HG02973 (cell line): ENCODE data around the gene DPP6.

Experiments used
- ATAC-seq: cut with Tn5 transposase; IDR thresholded peaks from one replicate; pipeline ENCODE4 v1.9.1; 2021; ENCODE audit warnings: moderate library complexity; ENCODE audit not compliant: unreplicated experiment

Gene DPP6

GRCh38 chr7:154581251-154581890, 529.2 kb downstream of the DPP6 start:
- ATAC-seq, result no peak

GRCh38 chr7:154583454-154583853, 531.3 kb downstream of the DPP6 start:
- ATAC-seq, result no peak

GRCh38 chr7:154584352-154585252, 532.4 kb downstream of the DPP6 start:
- no peak for ATAC-seq

GRCh38 chr7:154587792-154588191, 535.6 kb downstream of the DPP6 start:
- ATAC-seq, result no peak

GRCh38 chr7:154591544-154591943, 539.3 kb downstream of the DPP6 start:
- ATAC-seq, result no peak

- ATAC-seq, result no peak
Measured at GRCh38 chr7:154592388-154592787, 540.2 kb downstream of the DPP6 start.

- ATAC-seq, result no peak
Measured at GRCh38 chr7:154598396-154598795, 546.2 kb downstream of the DPP6 start.

- ATAC-seq, result no peak
Measured at GRCh38 chr7:154598864-154599263, 546.7 kb downstream of the DPP6 start.

- no peak for ATAC-seq
Measured at GRCh38 chr7:154610903-154611302, 558.7 kb downstream of the DPP6 start.

- ATAC-seq, result no peak
Measured at GRCh38 chr7:154613811-154614210, 561.6 kb downstream of the DPP6 start.

- no peak for ATAC-seq
Measured at GRCh38 chr7:154620141-154620755, 568.0 kb downstream of the DPP6 start.

GRCh38 chr7:154623399-154623798, 571.2 kb downstream of the DPP6 start:
- ATAC-seq, result no peak

GRCh38 chr7:154627646-154628290, 575.6 kb downstream of the DPP6 start:
- ATAC-seq, result no peak

GRCh38 chr7:154628556-154628955, 576.4 kb downstream of the DPP6 start:
- ATAC-seq, result no peak

- ATAC-seq, result no peak
Measured at GRCh38 chr7:154631162-154631561, 579.0 kb downstream of the DPP6 start.

- no peak for ATAC-seq
Measured at GRCh38 chr7:154633641-154634040, 581.4 kb downstream of the DPP6 start.

- no peak for ATAC-seq
Measured at GRCh38 chr7:154638286-154638685, 586.1 kb downstream of the DPP6 start.

GRCh38 chr7:154640266-154640865, 588.2 kb downstream of the DPP6 start:
- no peak for ATAC-seq

- ATAC-seq, result no peak
Measured at GRCh38 chr7:154640917-154641316, 588.7 kb downstream of the DPP6 start.

- no peak for ATAC-seq
Measured at GRCh38 chr7:154644366-154644765, 592.2 kb downstream of the DPP6 start.
